HG03025 (cell line): ENCODE measurements around the gene VTI1A.

Experiments
- ATAC-seq: cut with Tn5 transposase; IDR thresholded peaks from one replicate; pipeline ENCODE4 v1.9.1; 2021; ENCODE audit warnings: mild to moderate bottlenecking, moderate library complexity; ENCODE audit not compliant: unreplicated experiment, low FRiP score

Gene VTI1A

DNA sequence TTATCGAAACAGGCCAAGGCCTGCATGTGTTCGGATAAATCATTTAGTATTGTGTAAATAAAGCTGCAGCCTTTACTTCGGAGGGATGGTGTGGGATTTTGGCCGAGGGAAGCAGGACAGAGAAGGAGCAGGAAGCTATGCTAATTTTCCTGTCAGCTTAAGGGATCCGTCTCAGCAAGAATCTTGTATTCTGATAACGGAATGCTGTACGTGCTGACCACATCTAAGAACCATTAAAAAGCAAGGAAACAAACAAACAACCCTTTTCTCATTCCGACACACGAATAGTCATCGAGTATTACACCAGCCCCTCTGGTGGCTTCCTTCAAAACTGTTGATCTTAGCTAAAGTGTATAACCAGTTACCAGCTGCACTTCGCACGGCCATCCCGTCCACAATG, 369.9 kb downstream of the VTI1A start:
- no peak for ATAC-seq

DNA sequence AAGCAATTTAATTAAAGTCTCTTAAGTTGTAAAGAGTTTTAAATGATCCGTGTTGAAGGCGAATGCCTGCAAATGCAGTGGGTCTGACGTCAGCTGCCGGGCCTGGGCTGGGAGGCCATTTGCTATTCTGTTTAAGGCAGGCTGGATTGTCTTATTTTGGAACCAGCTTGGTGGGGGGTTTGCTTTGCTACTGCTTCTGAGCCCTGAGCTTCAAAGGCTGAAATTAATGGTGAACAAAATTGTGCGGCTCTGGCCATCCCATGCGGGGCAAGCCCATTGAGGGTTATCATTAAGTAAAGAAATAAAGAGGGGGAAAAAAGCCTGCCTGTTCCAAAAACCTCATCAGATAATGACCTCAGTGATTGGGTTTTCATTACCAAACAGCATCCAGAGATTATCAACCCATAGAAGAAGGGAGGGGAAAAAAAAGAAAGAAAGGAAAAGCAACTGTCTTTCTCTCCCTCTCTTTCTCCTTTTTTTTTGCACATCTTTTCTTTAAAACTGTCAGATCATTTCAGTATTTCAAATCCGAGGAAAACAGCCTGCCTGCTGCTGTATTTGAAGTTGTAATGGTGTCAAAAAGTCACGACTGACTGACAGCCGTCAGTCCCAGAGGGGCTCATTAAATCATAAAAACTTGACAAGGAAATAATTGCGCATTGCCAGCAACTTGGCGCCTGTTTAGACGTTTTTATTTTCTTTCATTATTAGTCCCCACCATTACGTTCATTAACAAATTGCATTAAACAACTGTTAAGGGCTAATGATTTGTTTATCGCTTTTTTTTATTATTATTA, 371.2 kb downstream of the VTI1A start:
- ATAC-seq: no peak

- no peak for ATAC-seq
Measured at GRCh38 chr10:112819231-112819630, 372.2 kb downstream of the VTI1A start.

DNA sequence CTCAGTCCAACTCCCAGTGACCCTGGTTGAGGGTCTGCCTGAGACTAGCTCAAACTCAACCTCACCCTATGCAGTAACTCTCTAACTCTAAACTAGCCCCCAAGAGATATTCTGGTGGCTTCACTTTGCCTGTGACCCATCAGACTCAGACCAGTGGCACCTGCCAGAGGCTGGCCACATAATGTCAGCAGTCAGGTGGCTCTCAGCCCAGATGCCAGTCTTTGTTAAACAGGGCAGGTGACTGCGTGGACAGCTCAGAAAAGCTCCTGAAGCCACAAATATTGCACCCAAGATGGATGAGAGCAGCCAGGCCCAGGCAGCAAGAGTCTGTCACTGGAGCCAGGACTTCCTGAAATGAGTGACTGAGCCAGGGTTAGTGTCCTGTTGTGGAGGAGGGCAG, 373.3 kb downstream of the VTI1A start:
- no peak for ATAC-seq

DNA sequence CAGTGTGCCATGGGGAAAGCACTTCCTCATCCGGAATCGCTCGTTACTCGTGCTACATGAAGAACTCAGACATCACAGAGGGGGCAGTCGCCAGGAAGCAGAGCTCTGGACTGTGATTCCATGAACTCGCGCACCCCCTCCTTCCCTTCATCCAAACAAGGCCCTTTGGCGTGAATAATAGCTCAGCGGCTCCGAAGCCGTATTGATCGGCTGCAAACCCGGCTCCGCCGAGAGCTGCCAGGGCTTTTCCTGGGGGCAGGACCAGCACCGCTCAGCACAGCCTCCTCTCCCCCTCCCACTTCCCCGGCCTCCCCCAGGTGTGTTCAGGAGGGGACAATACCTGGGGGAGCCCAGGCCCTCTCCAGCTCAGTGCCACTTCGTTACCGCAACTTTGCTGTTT, 374.0 kb downstream of the VTI1A start:
- no peak for ATAC-seq

DNA sequence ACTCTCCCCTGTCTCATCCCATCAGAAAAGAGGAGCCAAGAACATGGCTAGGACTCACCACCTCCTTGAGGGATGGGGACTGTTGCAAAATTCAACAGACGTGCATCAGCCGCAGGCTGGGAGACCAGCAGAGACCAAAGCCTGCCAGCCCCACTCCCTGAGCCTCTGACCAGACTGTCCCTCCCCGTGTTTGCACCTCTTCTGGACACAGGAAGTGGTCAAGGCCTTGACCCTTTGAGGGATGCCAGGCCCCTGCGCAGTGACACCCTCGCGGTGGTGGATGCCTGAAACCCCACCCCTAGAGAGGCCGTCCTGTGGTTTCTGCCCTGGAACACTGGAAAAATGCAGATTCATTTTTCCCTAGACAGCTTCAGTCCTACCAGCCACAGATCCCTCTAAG, 374.6 kb downstream of the VTI1A start:
- no peak for ATAC-seq

DNA sequence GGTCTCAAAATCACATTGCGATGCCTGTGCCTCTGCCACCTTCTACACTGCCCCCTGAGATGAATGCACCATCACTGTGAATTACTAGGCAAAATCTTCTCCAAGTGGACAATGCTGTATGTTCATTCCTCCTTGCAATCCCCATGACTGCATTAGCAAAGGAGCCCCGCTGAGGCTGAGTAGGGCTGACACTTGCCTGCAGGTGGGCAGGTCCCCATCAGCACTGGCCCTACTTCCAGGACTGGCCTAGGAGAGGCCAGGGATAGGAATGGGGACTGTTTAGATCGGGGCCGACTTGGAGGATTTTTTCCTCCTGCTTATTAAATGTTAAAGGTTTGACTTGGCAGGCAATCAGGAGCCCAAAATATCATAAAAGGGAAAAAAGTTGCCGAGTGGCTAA, 376.0 kb downstream of the VTI1A start:
- no peak for ATAC-seq

- ATAC-seq: no peak
Measured at GRCh38 chr10:112823604-112824003, 376.6 kb downstream of the VTI1A start.

- no peak for ATAC-seq
Measured at GRCh38 chr10:112826018-112826697, 379.1 kb downstream of the VTI1A start.

GRCh38 chr10:112827086-112827485, 380.1 kb downstream of the VTI1A start:
- ATAC-seq: no peak

DNA sequence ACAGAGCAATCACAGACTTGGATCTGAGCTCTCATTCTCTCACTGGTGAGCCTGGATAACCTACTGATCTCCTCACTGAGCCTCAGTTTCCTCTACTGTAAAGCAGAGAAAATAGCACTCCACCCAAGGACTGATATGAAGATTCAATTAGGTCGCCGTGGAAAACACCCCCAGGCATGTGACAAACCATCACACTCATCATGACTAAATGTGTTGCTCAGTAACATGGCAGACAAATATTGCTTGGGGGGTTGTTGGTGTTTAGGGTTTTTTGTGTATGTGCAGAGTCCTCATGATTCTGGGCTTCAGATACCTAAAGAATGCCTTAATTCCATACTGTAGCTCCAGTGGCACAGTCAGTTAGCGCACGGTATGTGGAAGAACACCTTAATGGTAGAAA, 380.9 kb downstream of the VTI1A start:
- no peak for ATAC-seq

- ATAC-seq: no peak
Measured at GRCh38 chr10:112831859-112832258, 384.8 kb downstream of the VTI1A start.

DNA sequence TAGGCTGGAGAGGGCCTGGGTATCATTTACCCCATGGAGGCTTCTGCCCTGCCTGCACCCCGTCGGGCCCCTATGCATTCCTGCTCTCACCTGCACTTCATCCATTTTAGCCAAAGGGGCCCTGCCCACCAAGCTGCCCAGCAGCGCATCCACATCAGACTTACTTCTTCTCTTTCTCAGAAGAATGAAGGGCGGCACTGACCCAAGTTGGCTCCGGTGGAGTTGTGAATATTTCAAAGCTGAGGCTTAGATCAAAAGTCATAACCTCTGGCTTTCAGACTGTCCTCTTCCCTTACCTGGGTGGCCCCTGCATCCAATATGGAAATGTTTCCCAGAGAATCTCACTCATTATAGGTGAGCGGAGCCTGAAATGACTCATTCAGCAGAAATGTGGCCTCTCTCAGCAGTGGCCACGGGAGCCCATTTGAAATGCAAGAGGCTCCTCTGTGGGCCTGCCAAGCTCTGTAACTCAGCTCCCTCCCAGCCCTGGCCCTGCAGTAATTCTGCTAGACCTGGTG, 385.4 kb downstream of the VTI1A start:
- ATAC-seq: no peak

DNA sequence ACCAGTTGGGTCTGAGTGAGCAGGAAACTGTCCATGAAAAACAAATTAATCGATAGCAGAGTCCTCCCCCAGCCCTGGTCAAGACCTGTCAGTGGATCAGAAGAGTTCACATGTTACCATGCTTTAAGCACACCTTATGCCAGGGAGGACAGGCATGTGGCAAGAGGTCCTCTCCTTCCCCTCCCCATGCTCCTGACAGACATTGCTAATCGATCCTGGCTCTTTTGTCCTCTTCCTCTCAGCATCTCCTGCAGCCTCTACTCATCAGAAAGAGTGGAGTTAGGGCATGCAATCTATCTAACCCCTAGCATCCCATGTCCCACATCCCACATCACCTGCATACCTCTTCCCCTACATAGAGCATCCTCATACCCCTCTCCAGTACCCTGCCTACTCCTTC, 385.9 kb downstream of the VTI1A start:
- ATAC-seq: no peak

GRCh38 chr10:112834751-112835181, 387.8 kb downstream of the VTI1A start:
- no peak for ATAC-seq

- no peak for ATAC-seq
Measured at GRCh38 chr10:112835217-112835715, 388.3 kb downstream of the VTI1A start.

DNA sequence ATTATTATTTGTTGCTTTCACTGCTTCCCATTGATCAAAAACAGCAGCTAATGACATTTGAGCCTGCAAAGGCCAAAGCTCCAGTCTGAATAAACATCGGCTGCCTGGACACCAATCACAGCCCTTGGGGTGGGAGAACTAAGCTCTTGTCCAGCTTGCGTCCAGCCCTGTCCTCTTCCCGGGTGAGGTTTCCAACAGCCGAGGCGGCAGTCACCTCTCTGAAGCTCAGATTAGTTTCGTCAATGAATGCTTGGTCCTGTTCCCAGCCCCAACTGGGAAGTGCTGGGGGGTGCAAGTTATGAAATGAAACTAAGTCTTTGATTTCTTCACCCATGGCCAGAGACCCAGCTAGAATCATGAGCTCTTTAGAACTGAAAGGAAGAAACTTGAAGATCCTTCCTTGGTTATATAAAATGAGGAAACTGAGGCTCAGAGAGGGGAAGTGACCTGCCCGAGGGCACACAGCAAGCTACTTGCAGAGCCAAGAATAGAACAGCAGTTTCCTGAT, 389.0 kb downstream of the VTI1A start:
- ATAC-seq: no peak

DNA sequence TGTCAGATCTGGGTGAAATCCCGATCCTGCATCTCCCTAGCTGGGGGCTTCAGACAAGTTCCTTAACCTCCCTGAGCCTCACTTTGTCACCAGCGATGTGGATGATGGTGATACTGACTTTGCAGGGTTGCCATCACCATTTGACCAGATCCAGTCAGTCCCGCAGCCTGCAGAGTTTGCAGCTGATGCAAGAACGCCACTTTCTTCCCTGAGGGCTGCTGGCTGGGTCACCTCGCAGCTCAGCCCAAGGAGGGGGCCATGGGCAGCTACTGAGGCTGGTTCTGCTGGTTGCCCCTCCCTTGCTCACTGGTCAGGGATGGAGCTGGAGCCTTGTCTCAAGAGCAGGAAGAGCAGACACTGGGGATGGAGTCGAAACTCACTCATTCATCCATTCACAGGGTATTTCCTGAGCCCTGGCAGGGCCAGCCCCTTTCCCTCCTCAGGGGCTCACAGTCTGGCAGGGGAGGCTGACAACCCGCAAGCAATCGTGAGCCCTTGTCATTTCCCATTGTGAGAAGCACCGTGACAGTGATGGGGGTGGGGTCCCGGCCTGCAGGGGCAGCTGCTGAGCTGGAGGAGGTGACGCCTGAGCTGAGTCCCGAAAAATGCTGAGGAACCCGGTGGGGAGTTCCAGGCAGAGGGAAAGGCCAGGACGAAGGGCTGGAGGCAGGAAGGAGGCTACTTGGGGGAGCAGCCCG, 391.9 kb downstream of the VTI1A start:
- ATAC-seq: no peak

- ATAC-seq: no peak
Measured at GRCh38 chr10:112839928-112840654, 393.1 kb downstream of the VTI1A start.

DNA sequence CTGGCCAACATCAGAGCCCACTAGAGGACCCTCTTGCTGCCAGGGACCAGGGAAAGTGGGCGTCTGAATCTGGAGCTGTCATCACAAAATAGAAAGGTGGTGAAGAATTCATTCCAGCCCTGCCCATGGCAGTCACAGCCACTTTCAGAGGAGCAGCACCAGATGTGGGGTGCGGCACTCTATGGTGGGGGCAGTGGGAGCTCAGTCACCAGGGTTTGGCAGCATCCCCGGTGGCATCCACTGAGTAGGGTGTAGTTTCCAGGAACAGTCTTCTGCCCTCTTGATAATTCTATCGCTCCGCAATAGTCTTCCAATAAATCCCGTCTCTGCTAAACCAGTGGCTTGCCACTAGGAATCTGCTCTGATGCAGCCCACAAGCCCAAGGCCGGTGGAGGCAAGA, 394.5 kb downstream of the VTI1A start:
- no peak for ATAC-seq
